Germinal center (tissue), 1 donor: ENCODE results near the gene PALLD.

Experiments used
- DNase-seq: peaks from one replicate; pipeline ENCODE4 v3.0.0; 2012; ENCODE audit warnings: mixed read lengths, low spot score

PALLD gene

DNA sequence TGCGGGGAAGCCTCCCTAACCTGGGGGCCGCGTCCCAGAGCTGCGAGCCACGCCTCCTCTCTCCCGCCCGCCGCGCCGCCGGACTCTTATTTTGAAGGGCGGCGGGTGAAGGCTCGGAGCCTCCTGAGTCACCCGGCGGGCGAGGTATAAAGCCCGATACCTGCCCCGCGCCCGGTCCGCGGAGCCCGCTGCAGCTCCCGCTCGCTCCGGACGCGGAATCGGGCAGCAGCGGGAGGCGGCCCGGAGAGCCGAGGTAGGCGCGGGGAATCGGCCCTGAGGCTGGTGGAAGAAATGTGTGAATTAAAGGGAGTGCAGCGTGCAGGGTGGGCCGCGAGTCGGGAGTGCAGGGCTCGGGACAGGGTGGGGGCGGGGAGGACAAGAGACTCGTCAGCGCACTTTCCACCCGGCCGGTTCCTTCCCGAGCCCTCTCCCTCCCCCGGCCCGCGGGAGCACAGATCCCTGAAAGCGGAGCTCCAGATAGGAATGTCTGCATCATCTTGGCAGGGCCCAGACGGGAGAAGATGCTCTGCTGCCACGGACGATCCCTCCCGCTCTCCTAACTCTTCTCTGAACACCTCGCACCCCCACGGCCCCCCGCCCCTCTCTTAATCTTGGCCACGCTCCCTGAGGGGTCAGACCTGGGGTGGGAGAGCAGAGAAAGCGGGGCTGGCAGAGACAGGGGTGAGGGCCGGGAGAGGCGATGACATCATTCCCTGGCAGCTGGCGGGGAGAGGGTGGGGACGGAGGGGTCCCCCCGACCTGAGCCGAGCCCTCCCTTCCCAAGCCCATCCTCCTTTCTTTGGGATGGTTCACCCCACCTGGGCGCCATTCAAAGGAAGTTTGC lies 335.3 kb downstream of the PALLD start:
- peak; percentile 81 for DNase-seq

DNA sequence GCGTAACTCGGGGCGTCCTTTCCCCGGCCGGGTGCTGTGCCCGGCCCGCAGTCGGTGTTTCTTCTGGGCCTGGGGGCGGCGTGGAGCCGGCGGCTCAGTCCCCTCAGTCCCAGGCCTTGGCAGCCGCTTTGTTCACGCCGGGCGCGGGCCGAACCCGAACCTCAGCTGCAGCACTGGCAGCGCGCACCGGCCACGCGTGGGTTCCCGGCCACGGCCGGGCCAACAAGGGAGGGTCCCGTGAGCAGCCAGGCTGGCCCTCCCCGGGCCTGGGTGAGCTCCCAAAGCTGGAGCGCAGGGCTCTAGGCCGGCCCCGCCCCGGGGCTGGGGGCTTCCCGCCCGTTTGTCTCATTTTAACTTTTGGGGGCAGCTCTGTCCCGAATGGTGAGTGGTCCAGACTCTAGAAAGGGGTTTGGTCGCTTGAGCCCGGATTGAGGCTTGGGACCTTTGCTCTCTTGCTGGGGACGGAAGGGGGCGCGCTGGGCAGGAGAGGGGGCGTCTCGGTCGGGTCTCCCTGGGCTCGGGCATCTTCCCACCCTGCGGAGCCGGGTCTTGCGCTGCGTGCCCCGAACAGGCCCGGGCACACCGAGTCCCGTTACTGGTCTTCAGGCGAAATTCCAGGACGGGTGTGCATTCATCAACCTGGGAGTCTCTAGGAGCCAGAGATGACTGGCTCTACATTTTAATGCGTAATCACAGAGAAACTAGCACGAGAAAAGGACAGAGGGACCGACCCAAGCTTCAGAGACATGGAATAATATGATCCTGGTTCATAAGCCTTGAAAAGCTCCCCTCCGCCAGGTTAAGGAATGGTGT lies 336.1 kb downstream of the PALLD start:
- peak; percentile 14 for DNase-seq

DNA sequence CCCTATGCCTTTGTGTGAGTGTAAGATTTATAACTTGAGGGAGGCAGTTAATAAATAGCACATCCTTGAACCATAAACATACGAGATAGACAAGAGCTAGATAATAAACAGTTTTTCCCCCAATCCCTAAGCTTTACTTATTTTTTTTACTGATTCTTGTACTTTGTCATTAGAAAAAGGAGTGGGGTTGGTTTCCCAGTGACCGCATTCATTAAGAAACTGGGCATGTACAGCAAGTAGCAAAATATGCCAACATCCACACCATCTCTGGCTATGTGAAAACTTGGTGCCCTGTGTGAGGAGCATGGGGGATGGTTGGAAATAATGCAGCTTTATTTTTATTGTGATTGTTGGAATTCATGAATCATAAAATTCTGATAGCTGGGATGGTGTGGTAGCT lies 337.0 kb downstream of the PALLD start:
- no peak for DNase-seq

DNA sequence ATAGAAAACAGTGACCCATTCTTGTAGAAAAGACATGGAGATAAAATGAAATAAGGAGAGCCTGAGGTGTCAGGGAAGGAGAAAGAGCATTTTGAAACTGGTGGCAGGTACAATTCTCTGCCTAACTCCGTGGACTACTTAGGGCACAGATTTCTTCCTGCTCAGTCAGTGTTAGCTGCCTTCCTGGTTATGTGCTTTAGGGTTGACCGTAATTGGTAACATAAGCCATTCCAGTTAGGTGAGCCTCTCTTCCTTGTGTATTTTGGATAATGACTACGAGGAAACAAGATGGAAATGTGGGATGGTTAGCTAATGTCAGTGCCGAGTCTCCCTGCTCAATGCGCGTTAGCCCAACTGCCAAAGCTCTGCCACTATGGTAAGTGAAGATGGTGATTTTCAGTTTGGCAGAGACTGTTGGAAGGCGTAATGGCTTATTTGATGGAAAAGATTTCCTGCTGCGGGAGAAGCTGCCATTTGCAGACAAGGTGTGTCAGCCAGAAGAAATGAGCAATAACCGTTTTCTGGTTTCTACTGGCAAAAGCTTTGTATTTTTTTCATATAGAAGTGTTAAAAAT lies 339.1 kb downstream of the PALLD start:
- DNase-seq = no peak

DNA sequence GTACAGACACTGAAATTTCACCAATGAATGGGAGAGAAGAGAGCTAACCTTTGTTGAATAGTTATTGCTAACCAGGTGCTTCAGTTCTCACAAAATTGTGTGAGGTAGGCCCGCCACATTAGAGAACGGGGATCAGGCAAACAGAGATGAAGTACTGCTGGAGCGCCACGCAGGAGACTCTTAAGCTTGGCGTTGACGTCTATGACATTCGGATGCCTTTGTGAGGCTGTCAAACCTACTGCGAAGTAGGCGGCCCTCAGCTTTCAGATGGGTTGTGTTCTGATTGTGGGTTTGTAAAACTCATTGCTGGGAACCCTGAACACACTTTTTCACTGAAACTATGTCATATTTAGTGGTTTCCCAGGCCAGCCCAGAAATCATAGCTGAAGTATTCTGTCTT lies 339.6 kb downstream of the PALLD start:
- DNase-seq = no peak

DNA sequence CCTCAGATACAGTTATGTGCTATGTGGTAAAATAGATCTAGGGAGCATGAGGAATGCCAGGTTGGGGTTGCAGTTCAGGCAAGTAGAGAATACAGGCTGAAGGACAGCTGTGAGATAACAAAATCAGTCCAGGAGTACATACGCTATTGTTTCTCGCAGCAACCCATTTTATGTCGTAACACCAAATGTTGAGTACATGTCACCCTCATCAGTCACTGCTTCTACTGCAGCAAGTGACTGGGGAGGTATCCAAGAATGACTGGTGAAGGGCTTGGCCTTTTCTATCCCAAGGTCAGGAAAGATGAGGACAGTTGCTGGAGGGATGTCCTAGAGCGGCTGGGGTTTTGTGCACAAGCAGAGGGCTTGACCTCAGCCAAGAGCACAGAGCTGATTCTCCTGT lies 341.1 kb downstream of the PALLD start:
- no peak for DNase-seq

DNA sequence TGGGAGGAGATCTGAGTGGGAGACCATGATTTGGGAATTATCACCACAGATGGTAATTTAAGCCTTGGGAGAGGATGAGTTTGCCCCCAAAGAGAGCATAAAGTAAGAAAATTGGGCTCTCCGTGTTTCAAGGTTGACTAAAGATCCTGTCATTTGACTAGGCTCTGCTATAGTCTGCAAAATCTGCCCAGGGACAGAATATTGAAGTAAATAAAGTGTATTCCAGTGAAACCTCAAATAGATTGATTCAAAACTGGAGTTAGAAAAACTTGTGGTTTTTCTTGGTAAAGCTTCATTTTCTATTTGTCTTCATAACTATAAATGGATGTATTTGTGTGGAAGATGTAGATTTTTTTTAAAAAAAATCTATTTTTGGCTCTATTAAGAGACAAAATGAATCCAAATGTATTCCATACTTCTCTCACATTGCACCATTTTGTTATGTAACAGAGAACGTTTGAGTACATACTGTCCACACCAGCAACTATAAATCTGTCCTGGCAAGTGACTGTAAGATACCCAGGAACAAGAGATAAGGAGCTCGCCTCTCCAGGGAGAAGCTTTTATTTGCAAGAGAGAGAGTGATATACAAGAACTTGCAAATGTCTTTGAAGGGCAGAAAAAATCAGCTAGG lies 343.0 kb downstream of the PALLD start:
- DNase-seq = no peak

DNA sequence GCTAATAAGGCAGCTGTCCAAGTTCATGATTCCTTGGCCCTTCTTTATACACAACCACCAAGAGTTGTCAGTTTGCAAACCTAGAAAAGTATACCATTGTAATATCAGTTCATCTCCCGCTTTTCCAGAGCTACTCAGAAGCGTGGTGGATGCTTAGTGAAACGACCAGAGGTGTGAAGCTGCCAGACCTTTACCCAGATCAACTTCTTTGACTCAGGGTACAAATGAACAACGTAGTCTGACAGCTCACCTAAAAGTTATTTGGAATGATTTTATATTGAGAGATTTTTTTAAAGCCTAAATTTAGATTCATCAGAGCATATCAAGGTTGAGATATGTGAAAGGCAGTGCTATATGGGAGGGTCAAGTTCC lies 343.5 kb downstream of the PALLD start:
- DNase-seq = no peak

DNA sequence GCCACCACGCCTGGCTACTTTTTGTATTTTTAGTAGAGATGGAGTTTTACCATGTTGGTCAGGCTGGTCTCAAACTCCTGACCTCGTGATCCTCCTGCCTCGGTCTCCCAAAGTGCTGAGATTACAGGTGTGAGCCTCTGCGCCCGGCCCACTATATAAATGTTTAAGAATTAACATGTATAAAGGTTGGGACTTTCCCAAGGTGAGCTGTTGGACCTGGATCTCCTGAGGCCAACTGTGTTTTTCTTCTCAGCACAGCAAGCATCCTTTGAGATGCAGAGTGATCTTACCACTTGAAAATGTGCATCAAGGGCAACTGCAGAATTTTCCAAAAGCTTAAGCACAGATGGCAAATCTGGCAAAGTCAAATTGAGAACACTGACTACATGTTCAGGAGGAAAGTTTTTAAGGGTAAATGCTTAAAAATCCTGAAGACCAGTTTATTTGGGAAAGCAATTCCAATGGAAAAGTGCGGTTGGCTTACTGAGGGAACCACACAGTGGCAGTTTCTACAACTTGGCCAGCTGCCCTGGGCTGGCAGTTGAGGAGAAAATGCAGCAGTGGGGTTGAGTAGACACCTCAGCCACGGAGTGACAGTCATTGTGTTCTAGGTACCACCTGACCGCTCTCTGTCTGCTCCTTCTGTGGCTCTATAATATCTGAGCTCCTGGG lies 344.3 kb downstream of the PALLD start:
- no peak for DNase-seq

DNA sequence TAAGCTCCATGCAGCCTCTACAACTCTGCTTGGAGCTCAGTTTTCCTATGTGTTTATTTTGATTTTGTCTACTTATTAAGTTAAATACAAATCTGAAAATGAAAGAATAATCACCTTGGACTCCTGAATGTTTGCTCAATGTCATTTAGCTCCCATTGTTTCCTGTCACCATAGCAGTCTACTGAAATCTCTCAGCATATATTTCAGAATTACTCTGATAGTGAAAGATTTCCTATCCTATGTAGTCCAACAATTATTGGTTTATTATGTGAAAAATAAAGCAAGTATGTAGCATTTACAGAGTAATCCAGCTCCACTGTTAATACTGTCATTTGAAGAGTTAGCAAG lies 344.8 kb downstream of the PALLD start:
- no peak for DNase-seq

DNA sequence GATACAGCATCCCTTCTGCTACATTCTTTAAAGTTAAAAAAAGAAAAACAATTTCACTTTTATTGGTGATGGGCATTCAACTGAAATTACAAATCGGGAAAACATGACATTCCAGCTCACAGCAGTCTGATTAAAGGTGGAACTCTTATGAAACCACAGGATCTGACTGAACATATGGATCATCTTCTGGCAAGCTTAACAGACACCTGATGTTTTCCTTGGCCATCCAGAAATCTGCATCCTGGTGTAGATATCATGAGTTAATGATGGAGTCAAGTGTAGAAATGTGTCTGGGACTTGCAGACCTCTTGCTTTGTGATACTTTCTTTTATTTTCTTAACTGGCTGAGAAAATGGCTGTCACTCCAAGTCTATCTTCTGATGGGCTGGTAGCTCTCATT lies 345.3 kb downstream of the PALLD start:
- no peak for DNase-seq

DNA sequence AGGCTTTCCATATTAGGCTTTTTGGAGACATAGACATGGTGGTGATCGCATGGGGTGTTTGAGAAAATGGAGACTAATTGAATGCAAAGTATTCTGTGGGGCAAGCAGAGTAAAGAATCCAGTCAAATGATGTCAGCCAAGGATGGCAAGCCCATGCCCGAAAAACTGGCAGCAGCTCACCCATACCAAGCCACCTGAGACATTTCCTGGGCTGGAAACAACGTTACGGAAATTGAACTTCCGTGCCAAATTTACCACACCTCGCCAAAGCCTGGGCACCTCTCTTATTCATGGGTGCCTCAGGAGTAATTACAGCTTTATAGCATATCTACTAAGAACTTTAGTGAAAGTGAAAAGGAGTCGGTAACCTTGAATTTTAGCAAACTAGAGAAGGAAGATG lies 346.8 kb downstream of the PALLD start:
- DNase-seq = no peak

DNA sequence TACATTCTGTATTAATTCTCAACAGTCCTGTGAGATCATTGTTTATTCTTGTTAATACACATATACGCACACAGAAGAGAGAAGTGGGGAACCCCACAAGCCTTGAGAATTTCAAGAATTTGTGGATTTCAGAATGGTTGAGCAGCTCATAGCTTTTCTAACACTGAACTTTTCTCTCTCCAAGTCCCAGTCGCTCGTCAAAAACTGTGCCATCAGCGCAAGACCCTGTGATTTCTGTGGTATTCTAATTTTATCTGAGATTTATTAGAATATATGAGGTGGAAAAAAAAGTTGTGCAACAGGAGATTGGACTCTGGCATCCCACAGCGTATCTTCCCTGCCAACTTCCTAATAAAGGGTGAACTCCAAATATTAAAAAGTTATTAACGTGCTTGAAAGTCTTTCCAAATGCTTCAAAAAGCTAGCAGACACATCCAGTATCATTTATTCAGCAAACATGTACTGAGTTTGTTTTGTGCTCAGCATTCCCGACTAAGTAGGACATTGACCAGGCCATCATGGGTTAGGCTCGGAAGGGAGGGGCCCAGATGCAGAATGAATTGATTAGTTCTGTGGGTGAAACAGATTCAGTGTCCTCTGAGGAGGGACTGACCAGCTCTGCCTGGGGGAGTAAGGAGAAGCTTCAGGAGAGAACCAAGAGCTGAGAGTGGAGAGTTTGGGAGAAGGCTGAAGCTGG lies 347.6 kb downstream of the PALLD start:
- no peak for DNase-seq

DNA sequence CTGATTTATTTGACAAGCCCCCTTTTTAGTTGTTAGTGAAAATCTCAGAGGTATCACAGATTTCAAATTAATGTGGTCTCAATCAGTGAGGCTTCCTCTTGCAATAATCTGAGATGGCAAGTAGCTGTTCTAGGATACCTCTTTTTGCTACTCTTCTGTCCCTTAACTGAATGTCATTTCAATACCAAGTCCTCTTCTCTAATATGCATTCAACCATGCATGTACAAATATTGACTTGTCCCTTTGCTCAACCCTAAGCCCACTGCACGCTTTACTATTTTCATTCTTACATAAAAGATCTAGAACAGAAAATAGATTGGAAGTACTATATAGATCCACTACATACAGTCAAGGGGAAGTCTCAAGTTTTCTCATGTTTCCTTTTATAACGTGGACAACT lies 349.0 kb downstream of the PALLD start:
- no peak for DNase-seq

DNA sequence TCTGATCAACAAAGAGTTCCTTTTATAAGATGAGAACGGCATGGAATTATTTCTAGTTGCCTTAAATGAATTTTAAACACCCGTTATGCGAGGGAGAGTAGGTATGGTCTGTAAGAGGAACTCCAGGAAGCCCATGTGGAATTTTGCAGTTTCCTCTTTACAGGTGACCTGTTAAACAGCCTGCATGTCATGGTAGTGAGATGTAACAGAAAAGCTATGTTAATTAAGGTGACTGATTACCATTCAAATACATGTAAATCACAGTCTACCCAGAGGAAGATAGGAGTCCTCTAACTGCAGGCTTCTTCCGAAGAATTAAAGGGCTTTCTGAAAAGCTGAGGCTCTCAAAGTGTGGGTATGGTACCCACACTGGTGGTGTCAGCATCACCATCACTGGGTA lies 349.6 kb downstream of the PALLD start:
- DNase-seq = no peak

DNA sequence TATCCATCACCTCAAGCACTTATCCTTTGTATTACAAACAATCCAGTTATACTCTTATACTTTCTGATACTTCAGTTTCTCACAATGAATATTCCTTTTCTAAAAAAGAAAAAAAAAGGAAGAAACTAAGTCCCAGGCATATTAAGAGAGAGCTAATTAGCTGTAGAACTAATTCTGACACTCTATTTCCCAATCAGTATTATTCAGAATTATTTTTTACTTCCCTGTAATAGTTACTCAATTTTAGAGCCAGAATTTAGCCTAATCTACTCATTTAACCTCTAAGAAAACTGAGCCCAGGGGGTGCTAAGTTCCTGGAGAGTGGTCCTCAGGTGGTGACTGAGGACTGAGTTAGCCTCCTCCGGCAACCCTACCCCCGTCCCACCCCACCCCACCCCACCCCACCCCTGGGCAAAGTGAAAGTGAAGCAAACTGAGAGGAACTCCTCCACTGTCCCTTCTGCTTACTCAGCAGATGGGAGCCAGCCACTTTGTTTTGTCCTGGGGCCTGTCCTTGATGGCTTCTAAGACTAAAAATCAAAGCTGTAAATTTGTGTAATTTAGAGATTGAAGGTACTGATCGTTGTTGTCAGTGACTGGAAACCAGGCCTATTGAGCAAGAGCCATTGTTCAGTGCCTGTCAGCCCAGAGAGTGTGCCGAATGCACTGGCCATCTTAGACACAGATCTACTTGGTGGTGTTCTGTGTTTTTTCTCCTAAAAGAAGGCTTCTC lies 351.1 kb downstream of the PALLD start:
- no peak for DNase-seq

DNA sequence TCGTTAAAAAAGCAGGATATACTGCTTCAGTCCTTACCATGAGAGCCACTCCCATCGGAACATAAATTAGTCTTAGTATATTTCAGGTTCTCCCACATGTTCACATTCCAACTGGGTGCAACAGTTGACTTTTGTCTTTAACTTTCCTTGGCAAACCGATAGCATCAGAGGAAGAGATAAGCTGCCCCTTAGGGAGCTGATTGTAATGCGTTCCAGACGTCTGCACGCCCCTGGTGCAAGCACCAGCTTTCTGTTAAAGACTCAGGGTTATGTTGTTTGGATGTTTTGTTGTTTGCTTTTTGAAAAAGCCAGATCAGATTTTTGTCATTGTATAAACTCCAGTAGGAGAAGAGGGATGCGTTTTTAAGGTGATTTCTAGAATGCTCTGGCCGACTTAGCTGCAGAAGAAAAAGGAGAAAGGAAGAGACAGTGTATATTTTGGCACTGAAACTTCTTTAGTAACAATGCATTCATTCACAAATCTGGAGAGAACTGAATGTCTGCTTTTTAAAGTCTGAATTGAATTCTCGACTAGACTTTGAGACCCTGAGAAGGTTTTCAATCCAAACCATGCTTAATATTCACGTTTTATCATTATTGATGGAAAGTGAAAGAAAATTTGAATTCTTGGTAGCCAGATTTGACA lies 352.3 kb downstream of the PALLD start:
- DNase-seq = no peak

DNA sequence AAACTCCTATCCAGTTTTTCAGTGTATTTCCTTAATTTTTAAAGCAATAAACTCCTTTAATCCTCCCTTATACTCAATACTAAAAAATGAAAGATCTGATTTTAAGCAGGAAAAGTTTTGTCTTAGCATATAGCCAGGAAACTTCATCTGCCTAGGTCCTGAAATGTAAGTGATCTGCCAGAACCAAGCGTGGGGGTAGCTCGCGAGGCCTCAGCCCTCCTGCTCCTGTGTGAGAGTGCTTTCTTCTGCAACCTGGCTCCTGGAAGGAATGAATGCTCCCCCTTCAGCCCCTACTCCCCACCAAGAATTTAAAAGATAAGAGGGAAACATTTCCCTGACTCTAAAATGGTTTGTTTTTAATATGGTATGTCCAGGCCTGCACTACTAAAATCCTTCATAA lies 353.1 kb downstream of the PALLD start:
- DNase-seq = no peak

DNA sequence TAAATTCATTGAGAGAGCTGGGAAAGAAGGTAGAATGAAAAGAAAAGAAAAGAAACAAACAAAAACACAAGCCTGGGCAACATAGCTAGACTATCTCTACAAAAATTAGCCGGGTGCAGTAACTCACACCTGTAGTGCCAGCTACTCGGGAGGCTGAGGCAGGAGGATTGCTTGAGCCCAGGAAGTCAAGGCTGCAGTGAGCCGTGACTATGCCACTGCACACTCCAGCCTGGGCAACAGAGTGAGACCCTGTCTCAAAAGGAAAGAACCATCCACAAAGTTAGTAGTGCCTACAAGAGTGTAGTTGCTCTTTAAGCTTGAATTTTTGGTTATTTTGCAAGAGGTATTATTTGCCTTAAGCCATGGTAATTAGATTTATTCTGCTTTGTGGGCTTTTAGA lies 355.5 kb downstream of the PALLD start:
- no peak for DNase-seq

DNA sequence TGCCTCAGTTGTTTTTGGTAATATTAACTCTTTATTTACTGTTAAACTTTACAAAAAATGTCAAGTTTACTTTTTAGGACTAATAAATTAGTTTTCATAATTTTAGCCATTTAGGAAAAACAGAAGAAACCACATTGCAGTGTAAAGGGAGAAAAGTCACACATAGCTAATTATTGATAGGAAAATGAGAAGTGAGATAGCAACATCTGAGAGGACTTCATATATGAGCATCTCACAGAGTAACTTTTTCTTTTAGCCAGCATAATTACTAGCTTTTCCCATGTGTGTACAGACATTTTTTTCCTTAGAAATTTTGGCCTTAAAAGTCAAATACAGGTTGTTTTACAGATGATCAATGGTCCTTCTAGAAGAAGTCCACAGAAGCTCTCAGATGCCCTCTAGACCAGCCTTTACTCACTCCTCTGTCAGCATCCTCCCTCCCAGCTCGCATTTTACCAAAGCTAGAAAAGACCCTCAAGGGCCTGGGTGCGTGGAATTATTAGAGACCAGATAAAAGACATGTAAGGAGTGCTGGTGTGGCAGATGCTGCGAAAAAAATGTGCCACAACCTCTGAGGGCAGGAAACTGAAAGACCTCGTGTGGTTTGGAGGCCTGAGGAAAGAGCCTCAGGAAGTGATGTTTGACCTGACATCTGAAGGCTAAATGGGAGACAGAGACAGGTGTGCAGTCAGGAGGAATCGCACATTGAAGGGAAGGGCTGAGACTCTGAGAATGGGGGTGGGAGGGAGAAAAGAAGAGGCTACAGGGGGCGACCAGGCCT lies 356.3 kb downstream of the PALLD start:
- DNase-seq = no peak
